HepG2 (cell line): Measurements from ENCODE around the gene FAM3C. TPM values are rescaled to one million over a fixed set of nuclear protein-coding genes. Genes with fewer than 3 reads are reported as not detected.

ENCODE experiments used
- ATAC-seq: fragments of 200-7000 bp; cut with Tn5 transposase; 3 replicates; pipeline ENCODE4 v1.9.1; 2020; ENCODE audit warnings: mild to moderate bottlenecking, moderate library complexity
- BruUV-seq: library from RNA; stranded (reverse); fragments of 400-500 nt; replicated peaks from 2 replicates; lab custom pipeline; 2021; lab: Mats Ljungman, UMichigan
- CTCF ChIA-PET: fragments of 300-600 bp; formaldehyde crosslinking; extraction: SDS; loops from one replicate; lab custom pipeline; 2021; ENCODE audit warnings: low total read pairs, inconsistent platforms, low intra/inter-chr PET ratio; lab: Yijun Ruan, JAX
- POLR2A ChIA-PET: fragments of 350-600 bp; sonication (Branson Sonifier 250); formaldehyde crosslinking; loops from one replicate; lab custom pipeline; 2020; ENCODE audit warnings: antibody characterized with exemption, inconsistent platforms; lab: Yijun Ruan, JAX
- DNase-seq: peaks from one replicate; pipeline ENCODE4 v3.0.0-alpha.2; 2015; ENCODE audit warnings: low spot score
- FAIRE-seq: peaks from 3 replicates; lab custom pipeline; 2011; peaks lifted over from hg19 to GRCh38; lab: Jason Lieb, UNC
- H2AFZ ChIP-seq: one replicate; pipeline ENCODE4 v1.6.1; 2011; ENCODE audit warnings: low read length, inconsistent platforms
- H3K27ac ChIP-seq: fragments of 300-600 bp; 3 replicates; pipeline ENCODE4 v1.8.0; 2011; ENCODE audit warnings: mixed run types, mild to moderate bottlenecking, mixed read lengths, low read length, inconsistent platforms; ENCODE audit not compliant: insufficient read depth; ENCODE audit errors: extremely low read length
- H3K27me3 ChIP-seq, 2 experiments: fragments of 200-600 bp in 1 of 2; 2 replicates in 1 of 2; 3 replicates in 1 of 2; pipeline versions ENCODE4 v1.6.0 to v1.8.0; 2011; ENCODE audit warnings: low read length in 2 of 2, mild to moderate bottlenecking in 2 of 2, moderate library complexity in 2 of 2, inconsistent platforms in 1 of 2; ENCODE audit not compliant: insufficient read depth in 2 of 2, control insufficient read depth in 1 of 2
- H3K36me3 ChIP-seq, 2 experiments: fragments of 200-600 bp in 1 of 2; replicated peaks in 1 of 2; 2 replicates in 1 of 2; 3 replicates in 1 of 2; pipeline versions ENCODE4 v1.5.1 to v1.8.0; 2011; ENCODE audit warnings: low read length in 2 of 2, inconsistent platforms in 1 of 2; ENCODE audit not compliant: insufficient read depth in 2 of 2, control insufficient read depth in 1 of 2
- H3K4me1 ChIP-seq: 2 replicates; pipeline ENCODE4 v1.5.1; 2012; ENCODE audit warnings: low read length, inconsistent platforms; ENCODE audit not compliant: insufficient read depth
- H3K4me2 ChIP-seq: 2 replicates; pipeline ENCODE4 v1.6.0; 2011; ENCODE audit warnings: low read depth, low read length, inconsistent platforms
- H3K4me3 ChIP-seq, 3 experiments: fragments of 200-600 bp in 1 of 3; sonication (generic), shearing (Covaris generic) in 1 of 3; replicated peaks in 1 of 3; 2 replicates each; pipeline ENCODE4 v1.5.1; 2011 to 2016; ENCODE audit warnings: low read length in 3 of 3, inconsistent platforms in 2 of 3, low read depth in 2 of 3, mild to moderate bottlenecking in 2 of 3, control low read depth in 1 of 3, mixed read lengths in 1 of 3; ENCODE audit not compliant: insufficient read depth in 1 of 3
- H3K79me2 ChIP-seq: one replicate; pipeline ENCODE4 v1.6.1; 2011; ENCODE audit warnings: low read length, inconsistent platforms; ENCODE audit not compliant: insufficient read depth
- H3K9ac ChIP-seq: 2 replicates; pipeline ENCODE4 v1.6.0; 2011; ENCODE audit warnings: mild to moderate bottlenecking, low read depth, low read length, inconsistent platforms; ENCODE audit not compliant: insufficient read depth
- H3K9me3 ChIP-seq: 2 replicates; pipeline ENCODE4 v1.5.1; 2012; ENCODE audit warnings: mild to moderate bottlenecking, low read length
- H4K20me1 ChIP-seq: 2 replicates; pipeline ENCODE4 v1.6.0; 2011; ENCODE audit warnings: inconsistent platforms, mild to moderate bottlenecking, low read length, moderate library complexity; ENCODE audit not compliant: insufficient read depth
- KLF16 ChIP-seq, 2 experiments: sonication (generic) in 1 of 2; formaldehyde crosslinking in 1 of 2; IDR thresholded peaks; 2 replicates each; pipeline versions ENCODE4 v1.6.1 to v1.8.0; 2016 to 2023; ENCODE audit warnings: missing genetic modification reagents in 2 of 2, missing compliant biosample characterization in 1 of 2
- NR2F2 ChIP-seq: IDR thresholded peaks from 2 replicates; pipeline ENCODE4 v1.6.1; 2012; ENCODE audit warnings: low read depth, inconsistent platforms, borderline replicate concordance
- PAWR ChIP-seq: sonication (generic); formaldehyde crosslinking; IDR thresholded peaks from 2 replicates; pipeline ENCODE4 v1.4.0; 2020; ENCODE audit warnings: missing genetic modification reagents, mild to moderate bottlenecking, borderline replicate concordance
- PBX3 ChIP-seq: sonication (generic); formaldehyde crosslinking; IDR thresholded peaks from 2 replicates; pipeline ENCODE4 v1.8.1; 2023; ENCODE audit warnings: missing genetic modification reagents, inconsistent platforms, borderline replicate concordance
- SCMH1 ChIP-seq: sonication (generic); formaldehyde crosslinking; IDR thresholded peaks from 2 replicates; pipeline ENCODE4 v1.9.0; 2021; ENCODE audit warnings: missing genetic modification reagents, mild to moderate bottlenecking, borderline replicate concordance
- SMARCE1 ChIP-seq: fragments of 450-650 bp; IDR thresholded peaks from 2 replicates; pipeline ENCODE4 v1.6.1; 2017; ENCODE audit warnings: borderline replicate concordance
- TCF12 ChIP-seq, 2 experiments: fragments of 450-650 bp in 1 of 2; sonication (generic) in 1 of 2; formaldehyde crosslinking in 1 of 2; IDR thresholded peaks; 2 replicates each; pipeline versions ENCODE4 v1.6.1 to v1.8.0; 2017 to 2022; ENCODE audit warnings: antibody characterized with exemption in 1 of 2, mild to moderate bottlenecking in 1 of 2, missing genetic modification reagents in 1 of 2, moderate library complexity in 1 of 2
- ZNF143 ChIP-seq: sonication (generic); formaldehyde crosslinking; IDR thresholded peaks from 2 replicates; pipeline ENCODE4 v1.4.0; 2020; ENCODE audit warnings: missing genetic modification reagents
- ZNF512 ChIP-seq: sonication (generic); formaldehyde crosslinking; IDR thresholded peaks from 2 replicates; pipeline ENCODE4 v1.4.0; 2020; ENCODE audit warnings: mild to moderate bottlenecking, missing genetic modification reagents
- ZNF670 ChIP-seq: sonication (generic); formaldehyde crosslinking; IDR thresholded peaks from 2 replicates; pipeline ENCODE4 v1.8.0; 2022; ENCODE audit warnings: mild to moderate bottlenecking, missing genetic modification reagents, borderline replicate concordance
- WGBS: methylation state at CpG from one replicate; pipeline ENCODE4 v1.1.6; 2017; ENCODE audit warnings: low lambda C conversion rate; 5-methylcytosine and 5-hydroxymethylcytosine counted together
- in situ Hi-C: cut with HindIII; loops from 2 replicates; pipeline ENCODE4 v1.10.0; 2017; ENCODE audit warnings: low pct_unique_long_range_greater_than_20kb; ENCODE audit not compliant: extremely low pct_ligation_motif_present
- intact Hi-C: fragments of 100-400 bp; cut with micrococcal nuclease; formaldehyde crosslinking; loops from one replicate; pipeline ENCODE4 v1.10.0; 2022; ENCODE audit not compliant: unreplicated experiment
- polyA plus RNA-seq, 8 experiments: library from polyadenylated mRNA; depleted of rRNA in 3 of 8; stranded (reverse) in 7 of 8; unstranded in 1 of 8; fragments of >200 nt; fragmentation: Illumina TruSeq in 4 of 8; extraction: Trizol in 4 of 8; gene quantifications; 2 replicates each; pipeline versions ENCODE4 v1.2.1 to v1.2.3, GENCODE V29; 2011 to 2016; ENCODE audit warnings: low read depth in 4 of 8, missing spikeins in 1 of 8, mixed read lengths in 1 of 8; ENCODE audit not compliant: insufficient read depth in 1 of 8
- total RNA-seq, 5 experiments: library from RNA; depleted of rRNA; stranded (reverse); fragments of >200 nt; fragmentation: Illumina TruSeq; extraction: Trizol; gene quantifications; 2 replicates each; pipeline ENCODE4 v1.2.3, GENCODE V29; 2016; ENCODE audit warnings: low read depth in 1 of 5

The FAM3C gene
- total and polyA plus RNA-seq, 2 of the 13 experiments (the other 11 are each of a cell fraction or from before 2014, with no cell fraction given) = 14.6 to 16.0 TPM

- FAIRE-seq (no peak), DNase-seq (no peak), ATAC-seq (no peak)
- intact Hi-C loops = no loop called here
- POLR2A ChIA-PET = no interaction called here
- Histone ChIP-seq H3K9me3 (no peaks in the 10 kb centered on the region), H2AFZ (no peak overlapping the region), H3K4me2 (no peak overlapping the region), H3K4me1 (no peaks in the 10 kb centered on the region), H3K9ac (no peak overlapping the region), H3K79me2 (no peaks in the 10 kb centered on the region), H3K27ac (no peak overlapping the region), H3K4me3 (no peak overlapping the region), H3K27me3 (no peaks in the 10 kb centered on the region), H3K36me3 (peaks cover 0 to 25% of the 10 kb centered on the region in 2 experiments; a peak in 4 of 5 replicates), H4K20me1 (no peaks in the 10 kb centered on the region)
- BruUV-seq = no TSS peak
- no peak for TF ChIP-seq NR2F2
- TF ChIP-seq KLF16 (CRISPR knock-in tag; IDR thresholded peaks at IDR 0.05) = no peak
- CTCF ChIA-PET = no interaction called here
- in situ Hi-C loops = no loop called here
These were observed 44.4 kb downstream of the FAM3C start for GRCh38 chr7:121351682-121352081.

GRCh38 chr7:121344497-121344896 lies 51.6 kb downstream of the FAM3C start:
- POLR2A ChIA-PET = no interaction called here
- no peak overlapping the region for H3K27ac ChIP-seq
- TF ChIP-seq ZNF143 (CRISPR knock-in tag) (no peak), TCF12 (IDR thresholded peaks at IDR 0.05) (no peak), TCF12 (CRISPR knock-in tag; IDR thresholded peaks at IDR 0.05) (no peak), SMARCE1 (no peak), SCMH1 (CRISPR knock-in tag) (no peak), PBX3 (no peak), ZNF512 (CRISPR knock-in tag) (no peak), PAWR (CRISPR knock-in tag) (no peak), ZNF670 (no peak)
- ATAC-seq (no peak; the same call in 2 of the 3 replicates), DNase-seq (no peak), FAIRE-seq (no peak)
- no peak overlapping the region for H2AFZ ChIP-seq
- H3K9me3 ChIP-seq = no peaks in the 10 kb centered on the region
- no peaks in the 10 kb centered on the region for H3K79me2 ChIP-seq
- CTCF ChIA-PET = no interaction called here
- H4K20me1 ChIP-seq = no peaks in the 10 kb centered on the region
- WGBS = 100% methylated on average over 1 of the region's 1 CpG
- no peaks in the 10 kb centered on the region for H3K4me1 ChIP-seq
- no TSS peak for BruUV-seq
- in situ Hi-C loops (no loop called here), intact Hi-C loops (no loop called here)
- no peak overlapping the region for H3K9ac ChIP-seq
- H3K27me3 ChIP-seq = no peaks in the 10 kb centered on the region
- H3K4me2 ChIP-seq = no peak overlapping the region
- no peak overlapping the region for H3K4me3 ChIP-seq
- no peaks in the 10 kb centered on the region; a peak in 1 of 5 replicates for H3K36me3 ChIP-seq
